CD4-positive, alpha-beta T cell treated with Interleukin-12 subunit alpha and Interleukin-12 subunit beta, for 1 hour (primary cell): ENCODE results near the gene MRPL41.
"Not testable (repeated sequence)": the region's sequence is repeated elsewhere in the genome, so short reads cannot be mapped to it uniquely, and the experiment has no call there.

Source experiments
- DNase-seq: peaks from one replicate; pipeline ENCODE4 v3.0.0-alpha.2; 2020

MRPL41 gene

GRCh38 chr9:137588311-137588710 is 36.6 kb downstream of the MRPL41 start:
- DNase-seq, result no peak

GRCh38 chr9:137588891-137589290 is 37.2 kb downstream of the MRPL41 start:
- DNase-seq, result no peak

- DNase-seq, result no peak
These were observed 37.9 kb downstream of the MRPL41 start for GRCh38 chr9:137589441-137590122.

- no peak for DNase-seq
These were observed 38.4 kb downstream of the MRPL41 start for GRCh38 chr9:137590123-137590468.

- DNase-seq, result peak; percentile 92
These were observed 39.0 kb downstream of the MRPL41 start, which contains the start of gene ZMYND19 for GRCh38 chr9:137590469-137591383. Gene ZMYND19 (minus strand): TSS chr9:137590512. CDS start chr9:137590263, 249 bp downstream.

- DNase-seq, result no peak
These were observed 41.1 kb downstream of the MRPL41 start for GRCh38 chr9:137592767-137593166.

GRCh38 chr9:137593176-137593575 is 41.5 kb downstream of the MRPL41 start:
- no peak for DNase-seq

- DNase-seq, result not testable (repeated sequence)
These were observed 44.9 kb downstream of the MRPL41 start for GRCh38 chr9:137596577-137596976.

- no peak for DNase-seq
These were observed 47.3 kb downstream of the MRPL41 start for GRCh38 chr9:137598943-137599342.
